OCI-LY7 (cell line): Measurements from ENCODE around the gene UNC5A.

ENCODE experiments used
- CTCF ChIP-seq: fragments of 200-600 bp; sonication (generic); conservative IDR thresholded peaks from 2 replicates; pipeline ENCODE4 v1.5.1; 2014; ENCODE audit warnings: mild to moderate bottlenecking, antibody characterized with exemption, low read length, moderate library complexity, mixed read lengths
- EZH2phosphoT487 ChIP-seq: fragments of 200-600 bp; sonication (generic); IDR thresholded peaks from 2 replicates; pipeline ENCODE4 v1.6.1; 2018; ENCODE audit warnings: low read depth, borderline replicate concordance, mild to moderate bottlenecking, mixed run types, antibody characterized with exemption, low read length, moderate library complexity, mixed read lengths

GRCh38 chr5:176844281-176844680, 33.9 kb downstream of the UNC5A start:
- TF ChIP-seq CTCF (no peak), EZH2phosphoT487 (no peak)
